CD4-positive, alpha-beta T cell (primary cell): ENCODE measurements around the gene SYT6. TPM values are rescaled to one million over a fixed set of nuclear protein-coding genes. Genes with fewer than 3 reads are reported as not detected.
A peak's percentile ranks its signal among the peaks of the same experiment; 100 is the strongest.

ENCODE experiments used
- ATAC-seq: fragments of 200-7000 bp; cut with Tn5 transposase; one replicate; pipeline ENCODE4 v1.10.0; 2022; ENCODE audit warnings: mild to moderate bottlenecking; ENCODE audit not compliant: poor library complexity
- CTCF ChIA-PET: fragments of 350-600 bp; sonication (Branson Sonifier 250); formaldehyde crosslinking; loops from one replicate; lab custom pipeline; 2021; ENCODE audit warnings: antibody characterized with exemption, inconsistent platforms; lab: Charles Lee
- POLR2A ChIA-PET: fragments of 350-600 bp; sonication (Branson Sonifier 250); formaldehyde crosslinking; loops from one replicate; lab custom pipeline; 2021; ENCODE audit warnings: antibody characterized with exemption, inconsistent platforms; lab: Charles Lee
- DNase-seq, 14 experiments: peaks; one replicate each; pipeline ENCODE4 v3.0.0-alpha.2; 2013 to 2020; ENCODE audit warnings: mixed read lengths in 2 of 14
- H3K27ac ChIP-seq, 2 donors: one replicate each; pipeline versions ENCODE4 v1.5.1 to v1.7.0; 2013; ENCODE audit warnings: low read length in 2 of 2, low read depth in 1 of 2, mild to moderate bottlenecking in 1 of 2
- H3K27me3 ChIP-seq, 2 experiments: 1 replicate in 1 of 2; 2 replicates in 1 of 2; pipeline versions ENCODE4 v1.6.1 to v1.7.0; 2013; ENCODE audit warnings: low read length in 2 of 2, control low read depth in 1 of 2, mild to moderate bottlenecking in 1 of 2, moderate library complexity in 1 of 2; ENCODE audit not compliant: insufficient read depth in 2 of 2, control insufficient read depth in 1 of 2
- H3K36me3 ChIP-seq: one replicate; pipeline ENCODE4 v1.6.1; 2013; ENCODE audit warnings: low read length, control low read depth; ENCODE audit not compliant: insufficient read depth
- H3K4me1 ChIP-seq: one replicate; pipeline ENCODE4 v1.6.1; 2013; ENCODE audit warnings: low read length, control low read depth; ENCODE audit not compliant: insufficient read depth
- H3K4me3 ChIP-seq: one replicate; pipeline ENCODE4 v1.5.1; 2013; ENCODE audit warnings: mild to moderate bottlenecking, low read length, moderate library complexity
- H3K9me3 ChIP-seq, 2 experiments: 1 replicate in 1 of 2; 2 replicates in 1 of 2; pipeline versions ENCODE4 v1.6.1 to v1.7.0; 2013; ENCODE audit warnings: low read length in 2 of 2, mild to moderate bottlenecking in 2 of 2, control low read depth in 1 of 2, moderate library complexity in 1 of 2; ENCODE audit not compliant: control insufficient read depth in 1 of 2, insufficient read depth in 1 of 2
- H3K27ac Mint-ChIP-seq: one replicate; pipeline ENCODE4 v1.8.0; 2020; ENCODE audit warnings: mixed read lengths
- H3K27me3 Mint-ChIP-seq: one replicate; pipeline ENCODE4 v1.8.0; 2021; ENCODE audit warnings: mixed read lengths
- H3K36me3 Mint-ChIP-seq: one replicate; pipeline ENCODE4 v1.8.0; 2021; ENCODE audit warnings: low read depth, mixed read lengths
- H3K4me1 Mint-ChIP-seq: one replicate; pipeline ENCODE4 v1.8.0; 2021; ENCODE audit warnings: low read depth, mixed read lengths
- H3K4me3 Mint-ChIP-seq: one replicate; pipeline ENCODE4 v1.8.0; 2020; ENCODE audit warnings: mild to moderate bottlenecking, mixed read lengths
- H3K9me3 Mint-ChIP-seq: one replicate; pipeline ENCODE4 v1.8.0; 2020; ENCODE audit warnings: mixed read lengths
- CTCF ChIP-seq: fragments of 200-600 bp; IDR thresholded peaks from one replicate; pipeline ENCODE4 v1.8.0; 2022; ENCODE audit warnings: antibody characterized with exemption, mild to moderate bottlenecking
- intact Hi-C, 2 experiments: fragments of 100-400 bp; cut with DNase I in 1 of 2; cut with micrococcal nuclease in 1 of 2; formaldehyde crosslinking; loops; one replicate each; pipeline versions ENCODE4 v1.15.1 to v1.9.0; 2023 to 2025; cut with DNase I, micrococcal nuclease
- total RNA-seq, 174 experiments: library from RNA in 2 of 174; stranded (reverse) in 2 of 174; gene quantifications; one replicate each; pipeline ENCODE4 v1.2.3 and lab custom pipeline; 2021 to 2026

The SYT6 gene
- total RNA-seq, 2 experiments from 2014 or later: not detected

- CTCF ChIA-PET: no interaction called here
- no peaks in the 10 kb centered on the region for H3K36me3 ChIP-seq
- Mint-ChIP-seq H3K27ac (no peak overlapping the region), H3K4me3 (no peak overlapping the region), H3K4me1 (no peaks in the 10 kb centered on the region), H3K27me3 (no peaks in the 10 kb centered on the region), H3K36me3 (no peaks in the 10 kb centered on the region), H3K9me3 (no peaks in the 10 kb centered on the region)
- no peaks in the 10 kb centered on the region for H3K27me3 ChIP-seq
- DNase-seq: no peak
- H3K27ac ChIP-seq: no peak overlapping the region
- H3K4me1 ChIP-seq: peaks cover 3% of the 10 kb centered on the region
- POLR2A ChIA-PET: no interaction called here
- no peak for ATAC-seq
- no peak for TF ChIP-seq CTCF
- H3K4me3 ChIP-seq: no peak overlapping the region
- intact Hi-C loops: no loop called here
- H3K9me3 ChIP-seq: no peaks in the 10 kb centered on the region
These were observed 59.0 kb downstream of the SYT6 start for GRCh38 chr1:114094675-114095074.

- intact Hi-C loops: no loop called here
These were observed 59.4 kb downstream of the SYT6 start for GRCh38 chr1:114094363-114094634.

GRCh38 chr1:114093624-114094362 lies 59.9 kb downstream of the SYT6 start:
- no peak overlapping the region for H3K27ac Mint-ChIP-seq
- DNase-seq (peak in 3 of 14 experiments; percentile 10 to 40 (median 20)), ATAC-seq (no peak)
- H3K27ac ChIP-seq: no peak overlapping the region
- no peaks in the 10 kb centered on the region for H3K36me3 ChIP-seq
- H3K4me1 Mint-ChIP-seq: no peaks in the 10 kb centered on the region
- ChIA-PET POLR2A (no interaction called here), CTCF (no interaction called here)
- no peaks in the 10 kb centered on the region for H3K27me3 Mint-ChIP-seq
- no peaks in the 10 kb centered on the region for H3K27me3 ChIP-seq
- H3K4me3 ChIP-seq: no peak overlapping the region
- H3K9me3 ChIP-seq: no peaks in the 10 kb centered on the region
- no peak overlapping the region for H3K4me3 Mint-ChIP-seq
- H3K36me3 Mint-ChIP-seq: no peaks in the 10 kb centered on the region
- H3K4me1 ChIP-seq: peaks cover 3% of the 10 kb centered on the region
- TF ChIP-seq CTCF: no peak
- H3K9me3 Mint-ChIP-seq: no peaks in the 10 kb centered on the region
- intact Hi-C loops: no loop called here

More at GRCh38 chr1:114094363-114094634, 59.4 kb downstream of the SYT6 start:
- no peak overlapping the region for H3K4me3 Mint-ChIP-seq
- H3K27ac Mint-ChIP-seq: no peak overlapping the region
- POLR2A ChIA-PET: no interaction called here
- H3K9me3 ChIP-seq: no peaks in the 10 kb centered on the region
- no peaks in the 10 kb centered on the region for H3K9me3 Mint-ChIP-seq
- no peaks in the 10 kb centered on the region for H3K36me3 Mint-ChIP-seq
- no peaks in the 10 kb centered on the region for H3K4me1 Mint-ChIP-seq
- DNase-seq (peak in 1 of 14 experiments; percentile 24), ATAC-seq (no peak)
- H3K36me3 ChIP-seq: no peaks in the 10 kb centered on the region
- H3K27me3 Mint-ChIP-seq: no peaks in the 10 kb centered on the region
- peaks cover 3% of the 10 kb centered on the region for H3K4me1 ChIP-seq
- H3K27me3 ChIP-seq: no peaks in the 10 kb centered on the region
- no peak overlapping the region for H3K4me3 ChIP-seq
- TF ChIP-seq CTCF: no peak
- H3K27ac ChIP-seq: no peak overlapping the region
- CTCF ChIA-PET: no interaction called here
